HL-60/S4 (cell line): ENCODE results near the gene DLX3.

Source experiments
- in situ Hi-C: fragments of 300-500 bp; cut with MboI; formaldehyde crosslinking; loops from 2 replicates; pipeline ENCODE4 v1.14.3; 2022; ENCODE audit warnings: low sequenced_read_pairs

Gene DLX3

DNA sequence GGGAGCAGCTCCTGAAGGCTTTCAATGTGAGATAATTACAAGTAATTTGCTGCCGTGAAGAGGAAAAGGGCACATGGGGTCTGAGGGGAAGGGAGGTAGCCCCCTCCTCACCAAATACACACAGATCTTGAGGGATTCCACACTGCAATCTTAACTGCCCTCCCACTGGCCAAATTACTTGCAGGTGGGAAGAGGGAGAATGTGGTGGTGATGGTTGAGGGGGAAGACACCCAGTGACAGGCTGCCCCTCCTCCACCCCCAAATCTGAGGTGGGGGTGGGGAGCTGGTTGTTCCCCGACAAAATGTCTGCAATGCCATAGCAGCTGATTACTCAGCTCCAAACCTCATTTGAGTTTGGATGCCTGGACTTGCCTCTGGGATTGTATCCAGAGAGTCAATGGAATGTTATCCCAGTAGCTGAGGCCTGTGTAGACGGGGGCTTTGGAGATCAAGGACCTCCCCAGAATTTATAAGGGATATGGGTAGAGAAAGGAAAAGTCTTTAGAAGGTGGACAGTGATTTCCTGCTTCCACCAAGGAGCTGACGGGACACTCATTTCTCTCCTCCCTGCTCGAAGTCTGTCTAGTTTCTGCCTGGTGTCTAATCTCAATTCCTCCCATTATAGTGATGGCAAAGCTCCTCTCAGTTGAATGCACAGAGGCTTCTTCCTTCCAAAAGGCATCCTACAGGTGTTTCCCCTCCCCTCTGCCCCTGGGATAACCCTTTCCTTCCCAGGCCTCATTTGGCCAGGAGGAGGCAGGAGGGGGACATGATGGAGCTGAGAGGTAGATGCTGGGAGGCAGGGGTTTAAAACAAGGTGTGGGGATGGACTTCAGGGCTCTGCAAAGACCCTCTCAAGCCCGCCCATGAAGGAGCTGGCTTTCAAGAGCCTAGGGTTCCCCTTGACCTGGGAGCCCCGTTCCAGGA lies 17.3 kb downstream of the DLX3 start:
- in situ Hi-C loops: no loop called here

- in situ Hi-C loops: no loop called here
These were observed 18.2 kb downstream of the DLX3 start for GRCh38 chr17:49976828-49977202.

- in situ Hi-C loops: no loop called here
These were observed 18.7 kb downstream of the DLX3 start for GRCh38 chr17:49976163-49976827.

DNA sequence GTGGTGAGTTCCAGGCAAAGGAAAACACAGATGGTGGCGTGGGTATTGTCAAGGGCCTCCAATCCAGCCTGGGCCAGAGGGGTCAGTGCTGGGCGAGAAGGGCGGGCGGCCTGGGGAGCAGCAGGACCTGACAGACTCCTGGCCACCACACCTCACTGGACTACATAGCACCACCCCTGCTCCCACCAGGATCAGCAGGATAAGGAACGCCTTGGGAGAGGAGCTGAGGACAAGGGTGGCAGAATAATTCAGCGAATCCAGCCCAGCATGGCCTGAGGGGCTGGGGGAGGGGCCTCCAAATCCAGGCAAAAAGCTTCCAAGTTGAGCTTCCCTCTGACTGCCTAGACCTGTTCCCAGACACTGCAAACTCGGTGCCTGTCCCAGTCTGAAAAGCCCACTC lies 19.5 kb downstream of the DLX3 start:
- in situ Hi-C loops: no loop called here

- in situ Hi-C loops: no loop called here
These were observed 21.8 kb downstream of the DLX3 start for GRCh38 chr17:49973271-49973615.

GRCh38 chr17:49972486-49973270 lies 22.3 kb downstream of the DLX3 start:
- in situ Hi-C loops: no loop called here

DNA sequence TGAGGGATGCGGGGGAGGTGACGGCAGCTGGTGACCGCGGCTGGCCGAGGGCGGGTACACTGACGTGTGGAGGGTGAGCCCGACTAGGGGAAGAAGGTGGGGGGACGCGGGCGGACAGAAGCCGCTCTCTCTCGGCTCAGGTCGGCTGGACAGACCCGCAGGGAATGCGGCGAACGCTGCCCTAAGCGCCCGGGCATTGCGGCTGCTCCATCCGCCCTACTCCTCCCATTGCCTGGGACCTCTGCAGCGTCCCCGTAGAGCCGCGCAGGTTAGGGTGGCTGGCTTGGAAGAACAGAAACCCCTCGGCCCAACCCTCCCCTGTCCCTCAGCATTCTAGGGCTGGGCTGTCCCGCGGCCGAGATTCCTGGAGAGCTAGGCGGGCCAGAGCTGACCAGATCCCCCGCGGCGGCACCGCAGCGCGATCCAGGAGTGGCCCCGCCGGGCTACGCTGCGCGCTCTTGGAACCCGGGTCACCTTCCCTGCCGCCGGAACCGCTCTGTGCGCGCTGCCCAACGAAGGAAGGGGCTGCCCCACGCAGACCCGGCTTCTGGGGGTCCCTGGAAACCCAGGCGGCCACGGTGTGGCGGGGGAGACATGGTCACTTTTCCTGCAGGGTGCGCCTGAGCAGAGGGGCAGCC lies 23.1 kb downstream of the DLX3 start:
- in situ Hi-C loops: no loop called here

DNA sequence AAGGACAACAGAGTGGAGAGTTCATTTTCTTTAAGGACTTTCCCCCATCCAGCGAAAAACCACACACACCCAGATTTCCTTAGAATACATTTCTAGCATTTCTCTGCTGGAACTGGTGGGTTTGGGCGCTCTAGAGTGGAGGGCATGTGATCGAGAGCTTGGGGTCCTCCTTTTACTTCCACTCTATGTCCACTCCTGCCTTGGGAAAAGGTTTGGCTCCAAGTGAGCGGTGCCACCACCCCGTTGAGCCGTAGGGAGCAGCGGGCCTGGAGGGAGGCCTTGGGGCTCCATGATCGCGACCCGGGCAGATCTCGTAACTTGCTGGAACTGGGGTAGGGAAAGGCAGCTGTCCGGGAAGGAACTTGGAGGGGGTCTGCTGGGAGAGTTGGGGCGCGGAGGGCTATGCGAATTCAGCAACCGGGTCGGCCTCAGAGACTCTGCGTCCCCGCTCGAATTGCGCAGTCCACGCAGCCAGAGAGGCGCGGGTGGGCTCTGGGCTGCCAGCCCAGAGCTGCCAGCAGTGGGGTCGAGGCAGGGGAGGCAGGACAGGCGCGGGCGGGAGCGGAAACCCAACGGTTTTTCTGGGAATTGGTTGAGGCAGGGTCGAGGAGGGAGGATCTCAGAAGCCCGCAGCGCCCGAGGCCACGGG lies 23.7 kb downstream of the DLX3 start:
- in situ Hi-C loops: no loop called here

GRCh38 chr17:49970498-49970897 lies 24.5 kb downstream of the DLX3 start:
- in situ Hi-C loops: no loop called here

DNA sequence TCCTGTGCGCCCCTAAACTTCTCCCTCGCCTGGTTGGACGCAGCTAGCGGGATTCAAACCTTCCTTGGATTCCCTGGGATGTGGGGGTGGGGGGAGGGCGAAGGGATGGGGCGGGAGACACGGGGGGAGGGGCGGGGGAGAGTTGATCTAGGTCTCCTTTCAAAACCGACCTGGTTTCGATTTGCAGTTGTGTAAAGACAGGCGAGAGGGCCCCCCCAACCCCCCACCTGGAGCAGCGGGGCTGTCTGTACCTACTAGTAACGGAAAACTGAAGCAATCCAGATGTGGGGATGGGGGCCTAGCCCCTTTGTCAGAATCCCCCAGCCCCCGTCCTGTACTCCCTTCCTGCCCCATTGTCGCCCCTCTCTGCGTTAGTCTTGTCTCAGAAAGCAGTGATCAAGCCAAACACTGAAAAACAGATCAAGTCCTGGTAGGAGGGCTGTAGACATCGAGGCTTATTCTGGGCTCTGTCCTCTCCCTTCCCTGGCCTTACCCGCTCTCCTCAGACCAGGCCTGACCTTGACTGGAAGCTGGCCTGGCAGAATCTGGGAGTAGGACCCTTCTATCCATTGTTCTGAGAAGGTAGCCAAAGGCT lies 25.1 kb downstream of the DLX3 start:
- in situ Hi-C loops: no loop called here

- in situ Hi-C loops: no loop called here
These were observed 25.8 kb downstream of the DLX3 start, which contains the start of gene DLX4 for GRCh38 chr17:49969134-49969759. Gene DLX4, plus strand, starts transcription at chr17:49969190. Its CDS starts 279 bp downstream, at chr17:49969469.

- in situ Hi-C loops: no loop called here
These were observed 26.5 kb downstream of the DLX3 start for GRCh38 chr17:49968405-49969133.

GRCh38 chr17:49967621-49968404 lies 27.2 kb downstream of the DLX3 start:
- in situ Hi-C loops: no loop called here

DNA sequence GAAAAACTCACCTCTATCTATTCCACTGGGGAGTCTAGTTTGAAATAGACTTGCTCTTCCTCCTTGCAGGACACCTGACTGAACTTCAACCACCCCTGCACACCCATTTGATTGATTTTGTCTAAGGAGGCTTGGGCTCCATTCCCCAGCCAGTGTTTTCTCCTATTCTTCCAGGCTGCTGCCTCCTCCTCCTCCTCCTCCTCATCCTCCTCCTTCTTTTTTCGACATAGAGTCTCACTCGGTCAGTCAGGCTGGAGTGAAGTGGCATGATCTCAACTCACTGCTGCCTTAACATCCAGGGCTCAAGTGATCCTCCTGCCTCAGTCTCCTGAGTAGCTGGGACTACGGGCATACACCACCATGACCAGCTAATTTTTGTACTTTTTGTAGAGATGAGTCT lies 27.8 kb downstream of the DLX3 start:
- in situ Hi-C loops: no loop called here

- in situ Hi-C loops: no loop called here
These were observed 28.3 kb downstream of the DLX3 start for GRCh38 chr17:49966767-49967166.

GRCh38 chr17:49965524-49965909 lies 29.5 kb downstream of the DLX3 start:
- in situ Hi-C loops: no loop called here

GRCh38 chr17:49964769-49965523 lies 30.1 kb downstream of the DLX3 start:
- in situ Hi-C loops: no loop called here
